Gastrocnemius medialis (tissue), 4 donors: ENCODE data around the gene SYT7.
A peak's percentile ranks its signal among the peaks of the same experiment; 100 is the strongest.

Experiments
- CTCF ChIP-seq, 5 experiments: fragments of 450-650 bp in 3 of 5; fragments of 200-600 bp in 2 of 5; sonication (generic) in 2 of 5; IDR thresholded peaks in 4 of 5; conservative IDR thresholded peaks in 1 of 5; 1 replicate in 4 of 5; 2 replicates in 1 of 5; pipeline ENCODE4 v1.5.1; 2016 to 2019; ENCODE audit warnings: antibody characterized with exemption in 5 of 5, mild to moderate bottlenecking in 3 of 5, moderate library complexity in 3 of 5
- POLR2A ChIP-seq, 2 donors: fragments of 450-650 bp; IDR thresholded peaks; one replicate each; pipeline ENCODE4 v1.6.1; 2017; ENCODE audit warnings: antibody characterized with exemption in 2 of 2, mild to moderate bottlenecking in 2 of 2, moderate library complexity in 2 of 2

DNA sequence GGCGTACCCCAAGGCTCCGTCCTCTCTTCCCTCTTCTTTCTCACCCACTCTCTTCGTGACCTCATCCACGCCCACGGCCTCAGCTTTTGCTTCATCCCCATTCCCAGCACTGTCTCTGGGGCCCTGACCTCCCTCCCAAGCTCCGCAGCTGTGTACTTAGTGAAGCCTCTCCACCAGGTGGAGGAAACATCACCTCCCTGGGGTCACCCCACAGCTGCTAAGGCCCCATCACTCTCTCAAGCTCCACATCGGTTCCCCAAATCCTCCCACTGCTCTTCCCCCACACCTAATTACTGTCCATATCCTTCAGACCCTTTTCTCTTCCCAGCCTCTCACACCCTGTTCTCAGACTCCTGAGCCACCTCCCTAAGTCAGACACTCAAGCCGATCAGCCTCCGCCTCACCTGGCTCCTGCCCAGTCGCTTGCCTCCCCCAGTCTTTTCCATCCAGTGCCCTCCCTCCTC, 7.9 kb upstream of the SYT7 start:
- TF ChIP-seq POLR2A (IDR thresholded peaks at IDR 0.05) (peak in 1 of 2 donors; percentile 1), CTCF (IDR thresholded peaks at IDR 0.05 in 4 of 5, conservative IDR thresholded peaks at IDR 0.05 in 1 of 5) (no peak)
